Activated T-helper 9 cell treated with anti-CD3 and anti-CD28 coated beads, Interleukin-2, amount 50 U/mL, for 16 hours (primary cell): ENCODE results near the gene LDLRAP1.

Experiments used
- DNase-seq: peaks from one replicate; pipeline ENCODE4 v3.0.0-alpha.2; 2020; ENCODE audit warnings: low read depth

The LDLRAP1 gene

DNA sequence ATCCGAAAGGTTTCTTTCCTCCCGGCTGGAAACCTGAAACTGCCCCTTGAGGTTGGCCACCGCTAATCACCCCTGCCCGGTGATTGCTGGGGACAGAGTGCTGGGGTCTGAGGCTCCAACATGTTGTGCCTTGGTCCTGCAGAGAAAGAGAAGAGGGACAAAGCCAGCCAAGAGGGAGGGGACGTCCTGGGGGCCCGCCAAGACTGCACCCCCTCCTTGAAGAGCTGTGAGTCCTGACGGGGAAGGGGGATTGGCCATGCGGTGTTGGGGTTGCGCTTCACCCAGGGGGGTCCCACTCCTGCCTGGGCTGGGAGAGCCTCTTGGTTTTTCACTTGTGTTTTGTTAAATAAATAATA is 19.5 kb downstream of the LDLRAP1 start:
- DNase-seq = no peak

DNA sequence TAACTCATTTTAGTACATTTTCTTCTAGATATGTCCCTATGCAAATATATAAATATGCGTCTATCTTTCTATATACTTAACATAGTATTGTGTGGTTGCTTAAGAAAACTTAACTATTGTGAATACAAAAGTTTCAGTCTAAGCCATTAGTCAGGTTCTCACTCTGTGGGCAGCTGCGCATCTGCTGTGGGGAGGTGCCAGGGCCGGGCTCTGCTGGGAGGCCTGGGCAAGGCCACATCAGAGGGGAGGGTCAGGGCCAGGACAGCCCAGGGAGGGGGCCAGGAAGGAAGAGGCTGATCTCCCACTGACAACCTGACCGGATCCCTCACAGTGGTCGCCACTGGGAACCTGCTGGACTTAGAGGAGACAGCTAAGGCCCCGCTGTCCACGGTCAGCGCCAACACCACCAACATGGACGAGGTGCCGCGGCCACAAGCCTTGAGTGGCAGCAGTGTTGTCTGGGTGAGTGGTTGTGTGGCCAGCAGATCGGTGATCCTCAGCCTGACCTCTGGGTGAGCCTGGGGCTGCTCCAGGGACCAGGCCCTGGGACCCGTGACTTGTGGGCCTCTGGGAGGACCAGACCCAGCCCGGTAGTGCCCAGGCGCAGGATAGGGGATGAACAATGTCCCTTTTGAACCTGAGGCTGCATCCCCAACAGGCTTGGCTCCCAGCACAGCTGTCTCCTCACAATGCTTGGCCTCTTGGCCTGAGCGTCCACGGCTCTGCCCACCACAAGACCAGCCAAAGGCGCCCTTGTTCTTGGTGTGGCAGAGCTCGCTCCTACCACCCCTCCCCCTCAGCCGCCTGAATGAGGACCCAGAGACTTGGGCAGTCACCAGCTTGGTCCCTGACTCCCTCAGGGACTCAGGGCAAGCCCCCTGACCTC is 20.2 kb downstream of the LDLRAP1 start:
- no peak for DNase-seq

DNA sequence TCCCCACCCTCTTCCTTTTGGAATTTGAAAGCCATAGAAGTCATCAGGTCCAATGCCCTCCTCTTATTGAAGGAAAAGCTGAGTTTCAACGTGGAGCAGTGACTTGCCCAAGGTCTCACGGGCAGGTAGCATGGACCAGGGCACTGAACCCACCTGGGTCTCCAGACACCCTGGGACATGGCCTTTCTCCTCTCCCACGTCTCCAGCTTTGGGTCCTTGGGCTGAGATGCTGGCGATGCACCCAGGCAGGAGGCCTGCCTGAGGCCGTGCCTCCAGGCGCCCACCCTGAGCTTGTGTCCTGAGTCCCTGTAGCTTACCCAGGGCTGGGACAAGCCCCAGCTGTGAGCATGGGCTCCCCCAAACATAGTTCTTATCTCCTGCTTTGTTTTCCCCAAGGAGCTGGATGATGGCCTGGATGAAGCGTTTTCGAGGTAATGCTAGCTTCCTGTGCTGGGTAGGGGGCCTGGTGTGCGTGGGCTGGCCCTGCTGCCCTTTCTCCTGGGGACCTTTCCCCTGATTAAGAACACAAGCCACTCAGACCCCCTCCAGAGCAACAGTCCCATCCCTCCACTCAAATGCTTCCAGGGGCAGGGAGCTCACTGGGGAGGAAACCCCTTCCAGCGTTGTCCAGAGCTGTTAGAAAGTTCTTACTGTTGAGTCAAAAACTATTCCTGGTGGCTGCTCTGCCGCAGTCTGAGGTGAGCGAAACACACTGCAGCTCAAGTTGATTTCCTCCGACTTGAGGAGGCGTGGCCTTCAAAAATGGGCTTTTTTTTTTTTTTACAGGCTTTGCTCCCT is 21.6 kb downstream of the LDLRAP1 start:
- DNase-seq = no peak

DNA sequence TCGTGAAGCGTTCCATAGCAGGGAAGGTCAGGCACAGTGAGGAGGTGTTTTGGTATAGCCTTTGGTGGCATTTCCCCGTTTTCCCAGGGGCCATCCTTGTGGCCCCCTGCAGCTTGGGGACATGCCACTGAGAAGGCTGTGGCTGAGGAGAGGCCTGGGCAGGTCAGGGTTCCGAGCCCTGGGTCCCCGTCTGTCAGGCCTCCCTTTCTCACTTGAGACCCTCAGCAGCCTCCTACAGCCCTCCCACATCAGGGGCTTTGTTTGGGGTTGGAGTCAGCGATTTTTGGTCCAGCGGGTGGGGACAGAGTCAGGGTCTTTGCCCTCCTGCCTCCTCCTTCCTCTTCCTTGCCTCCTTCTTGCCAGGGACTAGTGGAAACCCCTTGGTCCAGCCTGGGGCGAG is 22.2 kb downstream of the LDLRAP1 start:
- DNase-seq = no peak

DNA sequence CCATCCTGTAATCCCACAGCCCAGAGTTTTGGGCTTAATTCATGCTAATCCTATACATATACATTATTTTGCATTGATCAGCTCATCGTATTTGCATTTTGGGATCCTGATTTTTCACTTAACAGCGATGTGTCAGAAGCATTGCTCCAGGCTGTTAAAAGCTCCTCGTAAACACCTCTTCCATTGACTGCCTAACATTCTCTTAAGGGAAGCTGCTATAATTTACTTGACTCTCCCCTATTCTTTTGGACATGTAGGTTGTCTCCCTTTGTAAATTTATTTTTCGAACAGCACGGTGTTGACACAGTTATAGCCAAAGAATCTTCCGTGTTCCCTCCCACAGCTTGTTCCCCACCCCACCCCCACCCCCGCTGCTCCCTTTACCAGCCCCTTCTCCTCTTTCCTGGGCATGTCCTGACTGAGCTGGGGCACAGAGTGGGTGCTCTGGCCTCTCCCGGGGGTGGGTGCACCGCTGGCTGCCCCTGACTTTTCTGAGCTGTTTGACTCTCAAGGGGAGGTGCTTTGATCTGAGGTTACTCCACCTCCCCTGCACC is 22.8 kb downstream of the LDLRAP1 start:
- DNase-seq = no peak

DNA sequence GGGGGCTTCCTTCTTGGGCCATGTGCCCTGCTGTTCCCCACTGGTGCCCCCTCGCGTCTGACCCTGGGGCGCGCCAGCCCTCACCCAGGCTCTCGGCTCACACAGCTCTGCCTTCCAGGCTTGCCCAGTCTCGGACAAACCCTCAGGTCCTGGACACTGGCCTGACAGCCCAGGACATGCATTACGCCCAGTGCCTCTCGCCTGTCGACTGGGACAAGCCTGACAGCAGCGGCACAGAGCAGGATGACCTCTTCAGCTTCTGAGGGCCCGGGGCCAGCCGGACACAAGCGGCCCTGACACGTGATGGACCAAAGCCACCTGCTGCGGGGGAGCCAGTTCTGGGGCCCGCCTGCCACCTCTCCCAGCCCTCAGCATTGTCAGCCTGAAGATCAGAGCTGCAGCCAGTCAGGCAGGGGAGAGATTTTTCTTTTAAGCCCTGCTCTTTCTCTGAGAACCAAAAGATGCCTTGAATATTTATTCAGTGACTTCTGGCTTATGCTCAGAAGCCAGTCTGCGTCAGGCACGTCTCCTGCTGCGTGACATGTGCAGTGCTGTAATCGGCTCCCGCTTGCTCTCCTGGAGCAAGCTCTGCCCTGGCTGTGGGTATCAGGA is 23.4 kb downstream of the LDLRAP1 start:
- no peak for DNase-seq

DNA sequence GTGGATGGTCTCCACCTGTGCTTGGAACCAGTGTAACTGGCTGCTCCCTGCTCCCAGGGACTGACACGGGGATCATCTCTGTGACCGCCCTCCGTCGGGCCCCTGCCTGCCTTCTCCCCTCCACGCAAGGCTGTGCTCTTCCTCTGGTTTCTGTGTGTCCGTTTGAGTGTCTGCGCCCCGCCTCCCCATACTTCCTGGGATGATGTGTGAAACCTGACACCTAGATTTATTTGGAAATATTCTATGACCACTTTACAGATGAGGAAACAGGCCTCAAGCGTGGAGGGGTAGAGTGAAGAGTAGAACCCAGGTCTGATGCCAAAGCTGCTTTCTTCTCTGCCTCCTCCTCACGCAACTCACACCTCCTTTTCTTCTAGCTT is 24.3 kb downstream of the LDLRAP1 start:
- no peak for DNase-seq

DNA sequence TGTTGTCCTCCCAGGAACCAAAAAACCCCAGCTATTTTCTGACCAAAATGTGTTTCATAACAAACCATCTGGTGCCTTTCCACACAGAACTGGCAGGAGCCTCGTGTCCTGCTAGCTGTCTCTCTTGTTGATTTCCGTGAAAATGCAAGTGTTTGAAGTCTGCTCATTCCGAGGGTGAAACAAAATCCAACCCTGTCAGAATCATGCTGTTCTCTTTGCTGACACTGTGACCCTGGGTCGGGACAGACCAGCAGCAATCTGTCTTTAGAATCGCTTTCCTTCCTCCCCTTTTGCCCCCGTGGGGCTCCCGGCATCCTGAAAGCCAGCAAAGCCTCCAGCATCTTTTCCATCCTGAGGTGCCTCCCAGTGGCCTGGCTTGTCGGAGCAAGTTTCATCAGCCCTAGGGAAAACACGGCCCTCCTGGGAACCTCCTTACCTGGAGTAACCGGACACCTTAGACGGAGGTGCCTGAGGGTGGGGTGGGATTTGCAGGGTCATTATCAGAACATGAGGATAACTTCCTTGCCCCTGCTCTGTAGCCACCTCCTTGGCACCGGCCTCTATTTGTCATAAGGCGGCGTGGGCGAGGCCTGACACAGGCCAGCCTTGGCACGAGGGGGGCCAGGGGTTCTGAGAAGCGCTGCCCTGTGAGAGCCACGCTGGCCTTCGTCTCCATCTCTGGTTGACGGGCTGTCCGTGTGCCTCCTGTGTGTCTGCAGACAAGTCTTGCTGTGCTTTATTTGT is 24.9 kb downstream of the LDLRAP1 start:
- no peak for DNase-seq

DNA sequence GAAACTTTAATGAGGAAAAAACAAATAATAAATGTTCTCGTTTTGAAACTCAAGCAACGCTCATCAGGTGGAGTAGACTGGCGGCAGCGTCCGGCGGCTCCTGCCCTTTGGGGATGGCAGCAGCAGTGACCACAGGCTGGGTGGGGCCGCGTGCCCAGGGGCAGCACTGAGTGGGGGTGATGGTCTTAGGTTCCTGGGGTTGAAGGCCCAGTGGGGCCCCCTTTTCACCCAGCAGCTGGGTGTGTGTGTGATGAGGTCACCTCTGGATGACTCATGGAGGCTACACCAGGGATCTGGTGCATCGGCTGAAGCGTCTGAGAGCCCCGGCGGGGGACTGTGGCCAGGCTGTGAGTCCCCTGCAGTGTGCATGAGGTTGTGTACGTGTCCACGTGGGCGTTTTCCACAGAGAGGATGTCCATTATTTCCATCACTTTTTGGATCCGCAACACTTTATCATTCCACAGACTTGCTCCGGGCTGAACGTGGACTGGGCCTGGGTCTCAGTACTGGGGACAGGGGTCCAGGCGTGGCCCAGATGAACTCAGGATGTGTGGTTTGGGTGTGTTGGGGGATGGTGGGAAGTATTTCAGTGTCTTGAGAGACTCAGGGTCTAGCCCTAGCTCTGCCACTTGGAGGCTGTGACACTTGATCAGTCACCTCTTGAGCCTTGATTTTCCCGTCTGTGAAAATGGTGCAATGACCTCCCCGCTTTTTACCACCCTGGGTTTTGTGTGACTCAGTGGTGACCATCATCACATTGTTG is 25.6 kb downstream of the LDLRAP1 start:
- no peak for DNase-seq

DNA sequence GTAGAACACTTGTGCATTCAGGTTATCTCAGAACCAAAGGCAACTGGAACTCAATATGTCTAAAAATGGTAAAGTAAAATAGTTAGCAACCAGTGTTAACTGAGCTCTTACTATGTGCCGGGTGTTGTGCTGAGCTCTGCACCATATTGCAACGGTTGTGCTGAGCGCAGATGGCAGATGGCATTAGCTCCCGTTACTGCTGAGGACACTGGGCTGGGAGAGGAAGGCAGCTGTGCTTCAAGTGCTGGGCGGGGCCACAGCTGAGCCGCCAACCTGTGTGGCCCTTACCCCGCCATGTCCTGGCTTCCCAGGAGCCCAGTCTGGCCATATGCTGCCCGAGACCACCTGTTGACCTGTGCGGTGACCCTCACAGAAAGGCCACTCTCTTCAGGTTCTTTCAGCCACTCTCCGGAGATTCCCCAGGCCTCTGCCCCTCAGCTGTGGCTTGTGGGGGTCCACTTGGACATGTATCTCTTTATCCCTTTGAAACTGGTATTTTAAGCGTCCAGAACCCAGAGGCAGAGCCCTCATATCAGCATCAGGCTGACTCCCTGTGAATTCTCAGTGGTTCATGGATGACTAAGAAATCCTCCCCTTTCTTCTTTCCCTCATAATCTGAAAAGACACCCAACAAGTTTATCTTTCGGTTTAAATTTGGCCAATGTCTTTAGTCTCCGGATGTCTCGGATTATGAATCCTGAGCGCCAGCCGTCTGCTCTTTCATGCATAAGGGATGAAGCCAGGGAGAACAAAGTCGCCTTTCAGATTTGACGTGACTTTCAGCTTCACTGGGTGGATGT is 26.4 kb downstream of the LDLRAP1 start:
- no peak for DNase-seq

DNA sequence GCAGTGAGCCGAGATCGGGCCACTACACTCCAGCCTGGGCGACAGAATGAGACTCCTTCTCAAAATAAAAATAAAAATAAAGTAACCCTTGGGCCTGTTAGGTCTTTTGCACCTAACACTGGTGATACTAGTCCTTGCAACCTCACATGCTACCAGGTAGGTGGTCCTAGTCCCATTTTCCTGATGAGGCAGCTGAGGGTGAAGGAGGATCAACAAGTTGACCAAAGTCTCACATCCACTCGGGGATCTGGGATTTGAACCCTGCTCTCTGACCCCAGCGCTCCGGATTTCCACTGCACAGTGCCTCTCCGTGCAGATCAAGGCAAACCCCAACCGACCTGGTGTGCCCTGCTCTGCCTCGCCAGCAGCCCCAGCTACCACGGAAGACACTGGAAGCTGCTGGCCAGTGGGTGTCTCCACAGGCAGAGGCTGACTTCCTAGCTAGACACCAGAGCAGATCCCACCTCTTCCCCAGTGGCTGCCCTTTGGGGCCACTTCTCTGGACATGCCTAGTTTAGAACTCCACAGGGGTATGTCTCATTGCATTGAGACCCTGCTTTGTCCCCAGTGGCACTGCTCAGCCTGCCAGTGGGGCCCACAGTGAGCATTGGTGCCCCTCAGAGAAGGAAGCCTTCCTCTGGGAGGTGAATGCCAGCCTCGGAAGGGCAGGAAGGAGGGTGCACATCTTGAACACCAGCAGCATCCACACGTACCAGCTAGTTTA is 27.6 kb downstream of the LDLRAP1 start:
- DNase-seq = no peak

DNA sequence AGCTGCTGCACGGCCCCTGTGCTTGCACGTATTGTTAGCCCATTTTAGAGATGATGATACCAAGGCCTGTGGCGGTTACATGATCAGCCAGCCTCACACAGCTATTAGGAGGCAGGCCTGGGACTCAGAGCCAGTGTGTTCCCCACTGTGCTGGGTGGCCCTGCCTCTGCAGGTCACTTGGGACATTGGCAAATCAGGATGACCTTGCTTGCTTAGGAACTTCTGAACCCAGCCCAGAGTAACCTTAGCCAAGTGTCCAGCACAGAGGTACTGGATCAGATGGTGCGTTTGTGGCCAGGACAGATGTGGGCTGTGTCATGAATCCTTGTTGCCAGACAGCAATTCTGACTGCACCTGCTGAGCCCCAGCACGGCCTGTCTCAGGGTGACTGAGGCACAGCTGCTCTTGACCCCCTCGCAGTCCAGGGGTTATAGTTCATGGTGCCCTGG is 28.1 kb downstream of the LDLRAP1 start:
- DNase-seq = no peak

DNA sequence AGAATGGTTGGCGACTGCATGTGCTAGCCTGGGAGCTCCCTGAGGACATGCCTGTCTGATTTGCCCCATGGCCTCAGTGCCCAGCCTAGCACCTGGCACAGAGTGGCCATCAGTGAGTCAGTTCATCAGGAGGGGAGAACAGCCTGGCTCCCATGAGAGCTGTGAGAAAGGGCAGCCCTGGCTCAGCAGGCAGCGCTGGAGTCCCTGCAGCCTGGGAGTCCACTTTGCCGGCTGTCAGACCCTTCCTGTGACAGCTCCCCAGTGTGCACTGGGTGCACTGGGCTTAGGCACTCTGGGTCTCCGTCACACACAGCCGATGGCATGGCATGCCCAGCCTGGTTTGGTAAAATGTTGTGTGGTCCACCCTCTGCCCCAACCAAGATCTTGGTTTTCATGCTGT is 28.7 kb downstream of the LDLRAP1 start:
- no peak for DNase-seq

DNA sequence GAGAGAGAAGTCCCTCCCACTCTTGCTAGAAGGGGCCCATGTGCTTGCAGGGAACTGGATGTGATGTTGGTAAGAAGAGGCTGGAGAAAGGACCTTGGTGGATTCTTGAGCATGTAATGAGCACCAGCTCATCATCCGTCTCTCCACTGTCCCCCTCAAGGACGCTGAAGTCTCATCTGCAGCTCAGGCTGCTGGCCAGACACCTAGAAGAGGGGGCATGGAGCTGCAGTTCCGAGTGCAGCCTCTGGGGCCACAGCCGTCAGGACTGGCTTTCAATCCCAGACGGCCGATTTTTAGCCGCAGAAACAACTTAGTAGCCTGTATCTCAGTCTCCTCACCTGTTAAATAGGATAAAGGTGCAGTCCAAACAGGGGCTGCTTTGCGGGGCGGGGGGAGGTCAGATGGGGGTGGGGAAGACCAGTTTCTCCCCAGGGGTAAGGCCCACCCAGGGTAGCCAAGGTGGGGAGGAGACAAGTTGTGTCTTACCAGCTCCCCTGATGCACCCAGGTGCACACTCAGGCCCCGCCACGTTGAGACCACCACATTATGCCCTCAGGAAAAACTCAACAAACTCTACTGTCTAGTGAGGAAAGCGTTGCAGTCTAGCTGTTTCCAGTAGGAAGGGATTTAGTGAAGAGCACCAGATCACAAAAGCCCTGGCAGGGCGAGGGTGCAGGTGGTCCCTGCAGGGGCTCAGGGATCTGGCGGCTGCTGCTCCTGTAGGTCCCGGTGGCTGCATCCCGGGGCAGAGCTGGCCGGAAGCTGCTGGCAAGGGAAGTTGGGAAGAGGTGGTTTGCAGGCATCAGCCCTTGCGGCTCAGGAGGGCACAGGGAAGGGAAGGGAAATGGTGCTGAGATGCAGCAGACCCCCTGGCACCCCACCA is 29.5 kb downstream of the LDLRAP1 start:
- peak; percentile 16 for DNase-seq

DNA sequence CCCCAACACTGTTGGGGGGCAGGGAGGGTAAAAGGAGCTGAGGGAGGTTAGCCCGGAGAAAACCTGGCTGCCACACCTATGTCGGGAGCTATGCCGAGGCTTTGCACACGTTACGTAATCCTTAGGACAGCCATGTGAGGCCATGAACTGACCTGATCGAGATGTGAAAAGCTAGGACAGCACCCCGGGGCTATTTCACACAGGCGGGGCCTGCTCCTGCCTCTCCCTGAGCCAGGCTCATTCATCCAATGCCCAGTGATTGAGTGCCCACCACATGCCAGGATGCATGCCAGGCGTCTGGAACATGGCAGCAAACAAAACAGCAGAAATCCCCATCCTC is 30.2 kb downstream of the LDLRAP1 start:
- DNase-seq = no peak

DNA sequence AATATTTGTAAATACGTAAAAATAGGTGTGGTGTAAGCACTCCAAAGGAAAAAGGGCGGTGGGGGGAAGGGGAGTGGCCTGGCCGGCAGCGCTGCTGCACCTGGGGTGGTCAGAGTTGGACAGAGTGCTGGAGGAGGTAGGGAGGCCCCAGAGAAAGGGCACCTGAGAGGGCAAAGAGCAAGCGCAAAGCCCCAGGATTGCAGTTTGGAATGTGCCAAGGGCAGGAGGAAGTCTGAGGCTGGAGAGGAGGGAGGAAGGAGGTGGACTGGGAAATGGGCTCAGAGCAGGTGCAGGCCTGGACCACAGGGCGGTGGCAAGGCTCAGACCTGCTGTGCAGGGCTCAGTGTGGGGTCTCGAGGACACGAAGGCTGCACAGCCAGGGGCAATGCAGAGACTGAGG is 30.6 kb downstream of the LDLRAP1 start:
- DNase-seq = no peak

DNA sequence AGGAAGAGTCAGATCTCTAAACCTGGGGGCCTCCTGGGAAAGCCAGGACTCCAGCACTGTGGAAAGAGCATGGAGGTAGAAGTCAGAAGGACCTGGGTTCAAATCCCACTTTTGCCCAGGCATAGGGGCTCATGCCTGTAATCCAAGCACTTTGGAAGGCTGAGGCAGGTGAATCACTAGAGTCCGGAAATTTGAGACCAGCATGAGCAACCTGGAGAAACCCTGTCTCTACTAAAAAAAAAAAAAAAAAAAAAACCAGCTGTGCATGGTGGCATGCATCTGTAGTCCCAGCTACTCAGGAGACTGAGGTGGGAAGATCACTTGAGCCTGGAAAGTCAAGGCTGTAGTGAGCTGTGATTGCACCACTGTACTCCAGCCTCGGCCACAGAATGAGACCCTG is 31.8 kb downstream of the LDLRAP1 start:
- DNase-seq = no peak

DNA sequence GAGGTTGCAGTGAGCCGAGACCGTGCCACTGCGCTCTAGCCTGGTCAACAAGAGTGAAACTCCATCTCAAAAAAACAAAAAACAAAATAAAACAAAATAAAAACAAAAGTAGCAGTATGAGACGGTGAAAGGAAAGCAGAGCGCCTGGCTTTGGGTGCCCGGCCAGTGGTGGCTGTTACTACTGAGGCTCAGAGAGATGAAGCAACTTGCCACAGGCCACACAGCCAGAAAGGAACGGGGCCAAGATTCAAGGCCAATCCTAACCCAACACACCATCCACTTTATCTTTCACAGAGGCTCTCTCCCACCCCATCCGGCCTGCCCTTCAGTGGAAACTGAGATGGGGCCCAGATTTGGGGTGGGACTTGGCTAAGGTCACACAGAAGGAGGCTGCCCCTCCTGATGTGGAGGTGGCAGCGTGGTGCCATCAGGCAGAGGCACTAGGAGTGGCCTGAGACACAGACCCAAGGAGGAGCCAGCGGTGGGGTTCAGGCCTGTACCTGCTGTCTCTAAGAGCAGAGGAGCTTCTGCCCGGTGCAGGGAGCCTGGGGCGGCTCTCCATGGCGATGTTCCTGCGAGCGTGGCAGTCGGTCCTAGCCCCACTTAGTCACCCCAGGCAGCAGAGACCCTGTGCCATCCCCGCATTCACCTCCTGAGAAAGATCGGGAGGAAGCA is 33.2 kb downstream of the LDLRAP1 start:
- DNase-seq = no peak
